GM12891 (cell line): ENCODE measurements around the gene ASTN2.

Experiments used
- DNase-seq: peaks from one replicate; pipeline ENCODE4 v3.0.0; 2011; ENCODE audit warnings: low spot score; ENCODE audit not compliant: insufficient read length
- FAIRE-seq: peaks from 2 replicates; lab custom pipeline; 2011; peaks lifted over from hg19 to GRCh38; lab: Jason Lieb, UNC
- PAX5 ChIP-seq: IDR thresholded peaks from 2 replicates; pipeline ENCODE4 v1.6.1; 2011; ENCODE audit warnings: low read length, moderate library complexity, mild to moderate bottlenecking; ENCODE audit not compliant: insufficient read depth, severe bottlenecking
- POLR2A ChIP-seq: IDR thresholded peaks from 2 replicates; pipeline ENCODE4 v1.6.1; 2011; ENCODE audit warnings: low read depth, low read length, control low read depth
- POLR2AphosphoS5 ChIP-seq: IDR thresholded peaks from 2 replicates; pipeline ENCODE4 v1.6.1; 2011; ENCODE audit warnings: low read depth, low read length, control low read depth
- POU2F2 ChIP-seq: IDR thresholded peaks from 2 replicates; pipeline ENCODE4 v1.6.1; 2011; ENCODE audit warnings: low read depth, mild to moderate bottlenecking, control low read depth, low read length, moderate library complexity
- SPI1 ChIP-seq: IDR thresholded peaks from 2 replicates; pipeline ENCODE4 v1.6.1; 2011; ENCODE audit warnings: low read depth, low read length, control low read depth
- TAF1 ChIP-seq: IDR thresholded peaks from 2 replicates; pipeline ENCODE4 v1.6.1; 2011; ENCODE audit warnings: low read depth, low read length, control low read depth

Gene ASTN2

GRCh38 chr9:116617389-116617788 lies 797.5 kb downstream of the ASTN2 start:
- FAIRE-seq (no peak), DNase-seq (no peak)
- no peak for TF ChIP-seq POLR2AphosphoS5
- TF ChIP-seq TAF1 = no peak
- TF ChIP-seq POLR2A = no peak
- TF ChIP-seq PAX5 = no peak
- no peak for TF ChIP-seq SPI1
- no peak for TF ChIP-seq POU2F2

- TF ChIP-seq SPI1 (no peak), POLR2A (no peak), PAX5 (no peak), POU2F2 (no peak), TAF1 (no peak), POLR2AphosphoS5 (no peak)
- FAIRE-seq (no peak), DNase-seq (no peak)
Observed at GRCh38 chr9:116616304-116616914, 798.4 kb downstream of the ASTN2 start.

- TF ChIP-seq PAX5 = no peak
- TF ChIP-seq POLR2A = no peak
- no peak for TF ChIP-seq POU2F2
- no peak for TF ChIP-seq SPI1
- TF ChIP-seq TAF1 = no peak
- TF ChIP-seq POLR2AphosphoS5 = no peak
- FAIRE-seq = no peak
- no peak for DNase-seq
Observed at GRCh38 chr9:116608064-116608463, 806.8 kb downstream of the ASTN2 start.

- DNase-seq (no peak), FAIRE-seq (no peak)
- TF ChIP-seq PAX5 = no peak
- no peak for TF ChIP-seq POU2F2
- TF ChIP-seq SPI1 = no peak
- no peak for TF ChIP-seq POLR2AphosphoS5
- TF ChIP-seq TAF1 = no peak
- TF ChIP-seq POLR2A = no peak
Observed at GRCh38 chr9:116605904-116606341, 808.9 kb downstream of the ASTN2 start.

- DNase-seq (no peak), FAIRE-seq (no peak)
- TF ChIP-seq POLR2AphosphoS5 = no peak
- no peak for TF ChIP-seq SPI1
- no peak for TF ChIP-seq TAF1
- TF ChIP-seq PAX5 = no peak
- TF ChIP-seq POLR2A = no peak
- no peak for TF ChIP-seq POU2F2
Observed at GRCh38 chr9:116605060-116605459, 809.8 kb downstream of the ASTN2 start.

- TF ChIP-seq PAX5 (no peak), SPI1 (no peak), POLR2A (no peak), POLR2AphosphoS5 (no peak), TAF1 (no peak), POU2F2 (no peak)
- DNase-seq = no peak
- no peak for FAIRE-seq
Observed at GRCh38 chr9:116604251-116604650, 810.6 kb downstream of the ASTN2 start.

GRCh38 chr9:116599342-116599884 lies 815.4 kb downstream of the ASTN2 start:
- FAIRE-seq (no peak), DNase-seq (no peak)
- TF ChIP-seq SPI1 (no peak), POLR2A (no peak), POLR2AphosphoS5 (no peak), PAX5 (no peak), TAF1 (no peak), POU2F2 (no peak)

GRCh38 chr9:116596646-116597045 lies 818.2 kb downstream of the ASTN2 start:
- TF ChIP-seq SPI1 (no peak), PAX5 (no peak), POU2F2 (no peak), TAF1 (no peak), POLR2AphosphoS5 (no peak), POLR2A (no peak)
- DNase-seq = no peak
- FAIRE-seq = no peak

GRCh38 chr9:116594547-116594946 lies 820.3 kb downstream of the ASTN2 start:
- FAIRE-seq = no peak
- TF ChIP-seq POU2F2 (no peak), SPI1 (no peak), POLR2AphosphoS5 (no peak)
- no peak for DNase-seq

GRCh38 chr9:116592970-116593369 lies 821.9 kb downstream of the ASTN2 start:
- FAIRE-seq = no peak
- DNase-seq = no peak

More at GRCh38 chr9:116592970-116593369, 821.9 kb downstream of the ASTN2 start:
- TF ChIP-seq POLR2A = no peak
- no peak for TF ChIP-seq SPI1
- no peak for TF ChIP-seq POU2F2
- no peak for TF ChIP-seq TAF1
- TF ChIP-seq PAX5 = no peak
- no peak for TF ChIP-seq POLR2AphosphoS5
